ENCODE data around the gene ARRDC1.

GRCh38 chr9:137663584-137663983 is 58.1 kb downstream of the ARRDC1 start:
- TF ChIP-seq, protein P1, sequence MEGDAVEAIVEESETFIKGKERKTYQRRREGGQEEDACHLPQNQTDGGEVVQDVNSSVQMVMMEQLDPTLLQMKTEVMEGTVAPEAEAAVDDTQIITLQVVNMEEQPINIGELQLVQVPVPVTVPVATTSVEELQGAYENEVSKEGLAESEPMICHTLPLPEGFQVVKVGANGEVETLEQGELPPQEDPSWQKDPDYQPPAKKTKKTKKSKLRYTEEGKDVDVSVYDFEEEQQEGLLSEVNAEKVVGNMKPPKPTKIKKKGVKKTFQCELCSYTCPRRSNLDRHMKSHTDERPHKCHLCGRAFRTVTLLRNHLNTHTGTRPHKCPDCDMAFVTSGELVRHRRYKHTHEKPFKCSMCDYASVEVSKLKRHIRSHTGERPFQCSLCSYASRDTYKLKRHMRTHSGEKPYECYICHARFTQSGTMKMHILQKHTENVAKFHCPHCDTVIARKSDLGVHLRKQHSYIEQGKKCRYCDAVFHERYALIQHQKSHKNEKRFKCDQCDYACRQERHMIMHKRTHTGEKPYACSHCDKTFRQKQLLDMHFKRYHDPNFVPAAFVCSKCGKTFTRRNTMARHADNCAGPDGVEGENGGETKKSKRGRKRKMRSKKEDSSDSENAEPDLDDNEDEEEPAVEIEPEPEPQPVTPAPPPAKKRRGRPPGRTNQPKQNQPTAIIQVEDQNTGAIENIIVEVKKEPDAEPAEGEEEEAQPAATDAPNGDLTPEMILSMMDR (IDR thresholded peaks at IDR 0.05) = no peak
- TF ChIP-seq EZH2phosphoT487 (IDR thresholded peaks at IDR 0.05) = no peak
